Limb (tissue), 2 donors: ENCODE results near the gene SLC6A1.

Source experiments
- DNase-seq, 2 donors: peaks; one replicate each; pipeline ENCODE4 v3.0.0-alpha.2; 2016; ENCODE audit errors: extremely low spot score in 2 of 2

SLC6A1 gene

DNA sequence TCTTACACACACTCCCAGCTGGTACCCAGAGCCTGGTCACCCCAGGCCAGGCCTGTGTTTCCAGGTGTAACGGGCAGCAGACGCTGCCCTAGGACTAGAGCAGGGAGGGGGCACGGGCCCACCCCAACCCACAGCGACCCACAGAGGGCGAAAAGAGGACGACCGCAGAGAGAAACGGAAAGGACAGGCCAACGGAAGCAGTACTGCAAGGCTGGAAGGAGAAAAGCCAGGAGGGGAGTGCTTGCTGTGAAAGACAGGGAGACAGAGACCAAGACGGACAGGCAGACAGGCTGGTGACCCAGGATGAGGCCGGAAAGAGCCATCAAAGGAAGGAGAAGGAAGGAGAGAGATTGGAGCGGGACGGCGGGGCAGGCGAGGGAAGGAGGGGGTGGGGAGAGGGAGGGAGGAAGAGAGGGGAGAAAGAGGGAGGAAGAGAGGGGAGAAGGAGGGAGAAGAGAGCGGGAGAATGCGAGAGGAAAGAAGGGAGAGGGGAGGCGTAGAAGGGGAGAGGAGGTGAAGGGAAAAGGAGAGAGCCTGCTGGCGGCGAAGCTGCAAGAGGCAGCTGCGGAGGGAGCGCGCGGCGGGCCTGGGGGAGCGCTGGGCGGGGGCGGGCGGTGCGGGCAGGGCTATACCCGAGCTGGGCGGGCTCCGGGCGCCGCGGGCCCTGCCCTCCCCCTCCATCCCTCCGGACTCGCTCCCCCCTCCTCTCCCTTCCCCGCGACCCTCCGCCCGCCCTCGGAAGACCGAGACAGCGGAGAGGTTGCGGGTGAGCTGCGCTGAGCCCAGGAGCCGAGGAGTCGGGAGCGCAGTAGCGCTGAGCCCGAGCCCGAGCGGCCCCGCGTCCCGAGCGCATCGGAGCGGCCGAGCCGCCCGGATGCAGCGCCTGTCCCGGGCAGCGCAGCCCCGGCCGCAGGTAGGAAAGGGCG, at the start of gene SLC6A1:
SLC6A1 (plus strand) TSS at position 732 of the 926 bp plus-strand sequence. CDS start 24,464 bp downstream, outside the sequence.
- DNase-seq = peak; percentile 20 to 77

DNA sequence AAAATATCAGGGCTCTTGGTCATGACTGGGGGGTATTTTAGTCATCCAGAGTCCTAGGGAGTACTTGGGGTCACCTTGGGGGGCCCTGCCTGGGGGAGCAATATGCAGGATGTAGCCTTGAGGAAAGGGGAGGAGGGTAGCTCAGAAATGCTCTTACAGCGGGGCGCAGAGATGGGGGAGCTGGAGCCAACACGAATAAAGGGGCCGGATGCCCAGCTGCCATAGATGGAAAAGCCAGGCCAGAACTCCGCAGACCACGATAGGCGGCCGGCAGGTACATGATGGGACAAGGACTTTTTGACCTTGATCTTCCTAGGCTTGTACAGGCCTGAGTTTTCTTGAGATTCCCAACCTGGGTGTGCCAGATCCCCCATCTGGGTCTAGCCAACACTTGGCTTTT, 47.7 kb upstream of the SLC6A1 start:
- DNase-seq = no peak

DNA sequence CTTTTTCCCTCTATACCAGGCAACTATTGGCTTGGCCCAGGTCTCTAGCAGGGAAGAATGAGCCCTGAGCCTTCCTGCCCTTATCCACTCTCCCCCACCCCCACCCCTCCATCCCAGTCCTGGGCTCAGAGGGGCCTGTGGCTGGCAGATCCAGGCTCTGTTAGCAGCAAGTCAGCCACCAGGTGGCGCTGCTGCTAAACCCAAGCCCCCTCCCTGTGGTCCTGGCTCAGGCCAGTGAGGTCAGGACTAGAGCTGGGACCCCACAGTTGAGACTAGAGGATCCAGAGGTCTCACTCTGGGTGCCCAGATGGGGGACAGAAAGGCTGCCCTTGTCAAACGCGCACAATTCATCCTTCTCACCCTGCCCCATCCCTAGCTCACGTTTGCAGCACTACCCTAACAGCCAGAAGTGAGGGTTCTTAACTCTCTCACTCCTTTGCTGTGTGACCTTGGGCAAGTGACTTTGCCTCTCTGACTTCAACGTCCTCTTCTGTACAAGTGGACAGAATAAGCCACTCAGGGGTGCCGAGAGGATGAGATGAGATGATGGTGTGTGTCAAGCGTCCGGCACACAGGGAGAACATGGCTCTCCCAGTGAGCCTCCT, 46.8 kb upstream of the SLC6A1 start:
- peak; percentile 11 to 80 for DNase-seq

DNA sequence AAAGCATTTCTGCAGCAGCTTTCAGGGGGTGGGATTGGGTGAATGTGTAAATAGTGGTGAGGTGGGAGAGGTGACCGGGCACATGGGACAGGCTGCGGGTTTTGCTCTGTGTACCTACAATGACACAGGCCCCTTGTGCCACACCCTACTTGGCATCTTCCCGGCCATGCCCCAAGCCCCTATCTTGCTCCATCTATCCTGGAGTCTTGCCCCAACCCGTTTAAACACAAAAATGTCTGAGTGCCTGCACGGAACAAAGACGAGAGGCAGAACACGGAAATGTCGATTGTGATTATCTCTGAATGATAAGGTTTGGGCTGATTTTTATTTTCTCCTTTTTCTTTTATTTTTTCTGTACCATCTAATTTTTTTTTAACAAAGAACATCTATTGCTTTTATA, 46.0 kb upstream of the SLC6A1 start:
- no peak for DNase-seq

DNA sequence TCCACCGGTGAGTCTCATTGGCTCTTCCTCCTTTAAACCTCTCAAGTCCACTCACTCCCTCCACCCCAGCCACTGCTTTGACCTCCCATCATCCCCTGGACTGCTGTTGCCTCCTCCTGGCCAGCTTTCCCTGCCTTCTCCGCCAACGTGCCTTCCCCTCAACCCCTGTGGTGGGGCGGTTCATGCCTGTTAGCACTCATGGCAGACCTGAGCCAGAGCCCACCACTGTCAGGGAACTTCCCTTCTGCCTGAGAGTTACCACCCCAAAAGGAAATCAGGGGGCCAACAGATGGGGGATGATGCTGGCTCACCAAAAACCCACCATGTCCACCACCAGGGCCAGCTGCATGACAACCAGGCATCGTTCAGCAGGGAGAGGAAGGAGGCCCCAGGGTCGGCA, 44.2 kb upstream of the SLC6A1 start:
- no peak for DNase-seq

DNA sequence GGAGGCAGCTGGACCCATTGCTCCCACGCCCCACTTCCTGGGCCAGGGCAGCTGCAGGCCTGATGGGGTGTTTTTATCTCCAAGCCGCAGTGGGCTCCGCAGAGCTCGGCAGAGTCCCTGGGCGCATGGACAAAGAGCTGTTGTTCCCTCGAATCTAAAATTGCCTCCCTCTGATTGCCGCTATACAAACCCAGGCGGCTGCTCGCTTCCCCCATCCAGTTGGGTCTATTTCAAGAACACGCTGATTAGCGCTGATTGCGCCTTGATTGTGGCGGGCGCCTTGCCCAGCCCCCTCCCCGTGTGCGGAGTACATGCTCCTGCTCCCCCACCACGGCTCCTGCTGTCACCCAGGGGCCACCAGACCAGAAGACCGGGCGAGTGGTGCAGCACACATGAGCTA, 43.4 kb upstream of the SLC6A1 start:
- DNase-seq = no peak

DNA sequence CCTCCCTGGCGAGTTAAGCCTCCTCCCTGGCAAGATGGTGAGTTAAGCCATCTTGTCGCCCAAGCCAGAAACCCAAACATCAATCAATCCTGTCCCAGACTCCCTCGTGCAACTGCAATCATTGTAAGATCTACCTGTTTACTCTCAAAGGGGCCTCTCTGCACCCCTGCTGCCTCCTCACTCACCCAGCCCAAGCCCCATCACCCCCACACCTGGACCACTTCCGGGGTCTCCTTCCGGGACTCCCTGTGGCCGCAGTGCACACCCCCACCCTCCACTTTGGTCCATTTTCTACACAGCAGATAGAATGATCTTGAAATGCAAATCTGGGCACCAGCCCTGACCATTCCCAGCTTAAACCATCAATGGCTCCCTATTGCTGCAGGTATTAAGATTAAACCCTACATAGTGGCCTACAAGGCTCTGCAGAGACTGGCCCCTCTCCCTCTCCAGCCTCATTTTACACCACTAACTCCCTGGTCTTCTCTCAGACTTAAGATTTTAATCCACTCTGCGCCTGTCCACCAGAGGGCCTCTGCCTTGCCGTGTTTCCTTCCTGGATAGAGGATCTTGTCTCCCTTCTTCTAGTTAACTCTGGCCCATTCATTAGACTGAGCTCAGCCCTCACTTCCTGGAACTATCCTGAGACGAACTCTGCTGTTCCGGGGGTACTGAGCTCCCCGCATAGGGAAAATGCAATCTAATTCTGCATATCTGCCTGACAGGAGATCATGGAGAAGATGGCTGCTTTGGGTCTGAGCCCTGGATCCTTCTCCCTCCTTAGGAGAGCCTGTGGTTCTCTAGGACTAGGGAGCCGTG, 41.9 kb upstream of the SLC6A1 start:
- DNase-seq = peak; percentile 32 to 62

DNA sequence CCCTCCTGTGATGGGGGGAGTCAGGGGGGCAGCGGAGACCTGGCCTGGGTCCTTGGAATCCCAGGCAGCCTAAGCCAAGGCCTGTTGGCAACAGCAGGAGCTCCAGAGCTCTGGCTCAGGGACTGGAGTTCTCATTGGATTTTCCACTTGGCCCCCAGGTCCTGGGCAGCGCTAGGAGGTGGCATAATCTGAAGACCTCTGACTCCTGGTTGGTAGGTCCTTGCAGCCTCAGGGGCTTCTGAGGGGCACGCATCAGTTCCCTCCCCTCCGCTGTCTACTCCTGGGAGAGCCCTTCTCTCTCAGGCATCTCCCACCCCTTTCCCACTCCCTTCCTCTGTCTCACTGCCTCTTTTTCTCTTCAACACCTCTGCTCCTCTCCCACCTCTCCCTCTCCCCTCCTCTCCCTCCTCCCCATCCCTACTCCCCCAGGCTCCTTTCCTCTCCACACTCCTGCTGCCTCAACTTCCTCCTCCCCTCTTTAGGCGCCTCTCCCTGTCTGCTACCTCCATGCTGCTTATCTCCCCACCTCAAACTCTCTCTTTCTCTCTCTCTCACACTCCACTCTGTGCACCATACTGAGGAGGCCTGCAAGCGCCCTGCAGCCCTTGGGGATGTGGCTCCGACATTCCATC, 41.1 kb upstream of the SLC6A1 start:
- no peak for DNase-seq

DNA sequence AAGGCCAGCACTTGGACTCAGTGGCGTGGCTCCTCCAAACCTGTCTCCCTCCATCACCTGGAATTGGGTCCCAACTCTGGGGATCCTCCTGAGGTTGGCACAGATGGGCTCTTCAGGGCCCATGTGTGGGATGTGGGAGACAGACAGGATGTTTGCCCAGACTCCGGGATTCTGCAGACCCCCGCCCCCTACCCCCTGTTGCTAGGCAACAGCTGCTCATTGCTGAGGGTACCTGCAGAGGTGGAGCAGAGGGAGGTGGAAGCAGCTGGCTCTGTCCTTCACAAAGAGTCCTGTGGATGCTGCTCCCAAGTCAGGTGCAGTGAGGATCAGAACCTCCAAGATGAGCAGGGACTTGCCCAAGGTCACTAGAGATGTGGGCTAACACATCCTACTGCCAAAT, 40.0 kb upstream of the SLC6A1 start:
- DNase-seq = no peak

DNA sequence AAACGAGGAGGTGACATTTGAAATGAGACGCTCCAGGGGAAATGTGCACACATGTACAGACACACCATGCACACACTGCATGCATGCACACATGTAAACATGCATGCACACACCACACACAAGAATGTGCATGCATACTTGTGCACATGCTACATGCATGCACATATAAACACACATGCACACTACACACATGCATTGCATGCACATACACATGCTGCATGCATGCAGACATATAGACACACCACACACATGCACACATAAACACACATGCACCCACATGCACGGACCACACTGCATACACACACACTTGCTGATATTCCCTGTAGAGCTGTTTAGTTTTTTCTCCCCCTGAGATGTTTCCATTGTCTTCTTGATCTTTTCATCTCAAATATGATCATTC, 37.8 kb upstream of the SLC6A1 start:
- no peak for DNase-seq

DNA sequence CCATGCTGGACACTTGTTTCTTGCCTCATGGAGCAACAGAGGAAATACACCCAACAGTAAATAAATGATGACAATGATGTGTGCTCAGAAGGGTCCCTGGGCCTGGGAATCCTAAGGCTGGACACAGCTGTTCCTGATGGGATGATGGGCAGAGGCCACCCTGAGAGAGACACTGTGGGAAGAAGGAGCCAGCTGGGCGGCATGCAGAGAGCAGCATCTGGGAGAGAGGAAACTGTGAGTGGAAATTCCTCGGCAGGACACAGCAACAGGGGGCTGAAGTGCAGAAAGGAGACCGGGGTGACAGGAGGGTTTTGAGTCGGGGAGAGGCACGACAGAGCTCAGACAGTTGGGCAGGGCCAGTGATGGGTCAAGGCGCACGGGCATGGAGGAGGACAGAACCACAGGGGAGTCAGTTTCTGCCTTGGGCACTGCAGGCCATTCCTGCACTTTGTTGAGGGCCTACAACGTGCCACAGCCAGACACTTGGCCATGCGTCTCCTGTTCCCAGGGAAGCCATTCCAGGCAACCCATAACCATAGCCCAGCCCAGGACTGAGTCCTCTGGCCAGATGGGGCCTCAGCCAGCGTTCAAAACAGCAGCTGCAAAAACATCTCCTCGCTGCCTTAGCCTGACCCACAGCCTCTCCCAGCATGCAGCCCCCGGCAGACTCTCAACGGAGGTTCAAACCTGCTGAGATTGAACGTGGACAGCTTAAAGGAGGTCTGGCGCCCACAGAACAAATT, 36.7 kb upstream of the SLC6A1 start:
- no peak for DNase-seq

DNA sequence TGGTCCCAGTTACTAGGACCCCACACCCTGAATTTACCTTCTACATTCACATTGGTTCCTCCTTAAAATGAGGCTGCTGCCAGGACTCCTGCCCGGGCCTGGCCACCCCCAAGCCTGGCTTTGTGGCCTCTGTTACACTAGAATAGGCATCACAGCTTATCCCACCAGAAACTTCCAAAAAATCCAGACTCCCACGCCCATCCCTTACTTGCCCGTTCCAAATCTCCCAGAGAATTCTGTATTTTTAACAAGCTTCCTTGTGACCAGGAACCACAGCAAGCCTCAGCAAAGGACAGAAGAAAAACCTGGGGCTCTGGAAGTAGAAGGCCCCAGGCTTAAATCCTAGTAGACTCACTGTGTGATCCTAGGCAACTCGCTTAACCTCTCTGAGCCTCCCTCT, 36.0 kb upstream of the SLC6A1 start:
- DNase-seq = no peak

DNA sequence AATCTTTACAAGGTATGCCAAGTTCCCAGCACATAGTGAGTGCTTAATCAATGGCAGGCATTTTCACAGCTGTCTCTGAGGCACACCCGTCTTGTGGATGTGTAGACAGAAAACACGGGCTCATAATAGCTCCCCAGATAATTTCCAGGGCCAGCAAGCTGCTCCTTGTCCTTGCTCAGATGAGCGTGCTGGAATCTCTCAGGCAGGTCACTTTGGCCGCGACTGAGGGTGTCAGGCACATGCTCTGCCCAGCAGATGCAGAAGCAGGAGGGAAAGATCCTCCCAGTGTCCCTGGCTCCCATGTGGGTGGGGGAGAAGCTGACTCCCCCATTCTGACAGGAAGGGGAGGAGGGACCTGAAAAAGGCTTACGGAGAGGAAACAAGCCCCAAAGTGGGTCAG, 35.6 kb upstream of the SLC6A1 start:
- DNase-seq = no peak

DNA sequence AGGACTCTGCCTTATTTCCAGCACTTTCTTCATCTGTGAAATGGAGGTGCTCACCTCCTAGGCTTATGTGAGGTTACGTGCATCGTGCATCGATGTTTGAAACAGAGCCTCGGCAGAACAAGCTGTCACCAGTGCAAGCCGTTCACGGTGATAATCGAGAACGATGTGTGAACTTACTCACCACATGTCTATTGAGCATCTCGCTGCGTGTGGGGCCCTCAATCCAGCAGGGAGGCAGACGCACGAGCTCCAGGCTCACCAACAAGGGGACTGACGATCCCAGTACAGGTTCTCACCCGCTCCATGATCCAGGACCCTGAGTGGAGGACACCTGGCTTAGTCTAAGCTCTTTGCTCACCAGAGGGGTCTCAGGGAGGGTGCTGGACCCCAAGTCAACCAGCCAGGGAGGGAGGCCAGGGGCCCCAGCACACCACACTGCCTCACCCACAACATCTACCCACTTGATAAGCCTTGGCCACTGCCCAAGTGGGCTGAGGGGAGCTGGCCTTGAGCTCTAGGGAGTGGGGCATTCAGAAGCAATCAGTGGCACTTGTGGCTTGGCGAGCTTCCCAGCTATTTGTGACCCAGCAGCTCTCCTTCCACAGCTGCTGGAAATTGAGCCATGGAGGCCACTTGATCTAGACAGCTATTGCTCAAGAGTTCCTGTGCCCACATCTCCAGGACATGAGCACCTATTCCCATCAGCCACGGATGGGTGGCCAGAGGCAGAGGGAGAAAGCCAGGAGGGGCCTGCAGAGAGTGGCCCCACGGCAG, 34.4 kb upstream of the SLC6A1 start:
- DNase-seq = no peak

DNA sequence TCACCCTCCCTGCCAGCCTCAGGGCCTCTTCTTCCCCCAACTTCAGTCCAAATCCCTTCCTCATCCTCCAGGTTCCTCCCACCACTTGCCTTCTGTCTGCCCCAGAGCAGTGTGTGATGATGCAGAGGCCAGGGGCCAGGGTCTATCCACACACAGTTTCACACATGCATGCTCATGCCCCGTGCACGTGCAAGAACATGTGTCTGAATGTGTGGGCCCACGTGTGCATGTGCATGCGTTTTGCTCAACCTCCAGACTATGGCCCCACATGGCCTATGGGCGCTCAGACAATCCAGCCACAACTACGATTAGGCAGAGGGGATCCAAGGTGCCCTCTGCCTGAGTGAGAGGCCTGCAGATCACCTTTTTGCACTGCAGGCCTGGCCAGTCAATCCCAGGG, 32.3 kb upstream of the SLC6A1 start:
- no peak for DNase-seq

DNA sequence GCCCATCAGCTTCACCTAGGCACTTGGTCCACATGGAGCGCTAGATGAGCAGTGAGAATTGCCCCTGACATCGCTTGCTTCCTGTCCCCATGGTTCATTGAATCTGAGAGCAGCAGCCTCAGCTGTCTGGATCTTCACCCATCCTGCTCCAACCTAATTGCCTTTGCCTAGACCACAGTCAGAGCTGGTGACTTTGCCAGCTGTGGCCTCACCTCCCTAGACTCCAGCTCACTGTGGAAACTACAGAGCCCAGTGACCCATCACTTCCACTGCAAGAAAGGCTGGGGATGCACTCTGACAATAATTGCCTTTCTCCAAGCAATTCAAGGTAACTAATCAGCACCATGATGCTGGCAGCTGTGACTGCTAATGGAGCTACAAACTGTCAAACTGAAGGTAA, 30.6 kb upstream of the SLC6A1 start:
- DNase-seq = no peak

DNA sequence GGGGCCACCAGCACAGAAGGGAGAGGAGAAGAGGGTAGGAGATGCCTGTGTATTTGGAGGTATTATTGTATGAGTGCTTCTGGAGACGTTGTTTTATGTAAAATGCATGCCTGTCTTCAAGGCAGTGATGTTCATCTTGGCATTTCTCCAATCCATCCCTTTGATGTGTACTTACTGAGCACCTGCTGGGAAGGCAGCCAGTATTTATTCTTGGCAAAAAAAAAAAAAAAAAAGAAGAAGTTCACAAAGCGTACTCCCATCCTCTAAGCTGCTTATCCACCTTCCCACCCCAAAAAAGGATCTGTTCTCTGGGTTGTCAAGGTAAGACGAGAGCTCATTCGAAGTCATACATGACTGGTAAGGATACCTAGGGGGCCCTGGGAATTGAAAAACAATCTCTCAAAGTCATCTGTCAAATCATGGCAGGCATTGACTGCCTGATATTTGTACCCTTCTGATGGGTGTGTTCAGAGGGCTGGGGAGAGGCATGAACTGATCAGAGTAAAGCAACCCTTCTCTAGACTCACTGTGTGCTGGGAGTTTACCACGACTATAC, 30.0 kb upstream of the SLC6A1 start:
- DNase-seq = no peak

DNA sequence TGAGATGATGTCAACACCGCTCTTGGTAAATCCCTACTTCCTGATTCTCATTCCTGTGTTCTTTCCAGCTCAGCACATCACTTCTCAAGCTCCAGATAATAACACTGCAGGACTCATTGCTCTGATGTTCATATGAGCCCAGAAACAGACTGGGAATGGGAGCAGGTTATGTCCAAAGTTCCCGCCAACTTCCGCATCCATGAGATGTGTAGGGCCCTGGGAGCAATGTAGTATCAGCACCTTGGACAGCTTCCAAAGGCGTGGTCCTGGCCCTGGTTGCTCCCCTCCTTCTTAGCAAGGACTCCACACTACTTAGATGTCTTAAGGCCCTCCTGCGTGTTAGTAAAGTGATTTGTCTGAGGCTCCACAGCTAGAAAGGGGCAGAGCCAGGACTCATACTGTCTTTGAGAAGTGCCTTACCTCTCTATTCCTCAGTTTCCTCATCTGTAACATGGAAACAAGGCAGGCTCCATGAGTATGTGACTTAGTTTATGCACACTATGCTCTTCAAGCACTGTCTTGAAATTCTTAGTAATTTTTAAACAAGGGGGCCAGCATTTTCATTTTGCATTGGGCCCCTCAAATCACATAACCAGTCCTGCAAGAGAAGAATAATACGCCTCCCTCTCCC, 27.9 kb upstream of the SLC6A1 start:
- peak in 1 of 2 donors; percentile 54 for DNase-seq

DNA sequence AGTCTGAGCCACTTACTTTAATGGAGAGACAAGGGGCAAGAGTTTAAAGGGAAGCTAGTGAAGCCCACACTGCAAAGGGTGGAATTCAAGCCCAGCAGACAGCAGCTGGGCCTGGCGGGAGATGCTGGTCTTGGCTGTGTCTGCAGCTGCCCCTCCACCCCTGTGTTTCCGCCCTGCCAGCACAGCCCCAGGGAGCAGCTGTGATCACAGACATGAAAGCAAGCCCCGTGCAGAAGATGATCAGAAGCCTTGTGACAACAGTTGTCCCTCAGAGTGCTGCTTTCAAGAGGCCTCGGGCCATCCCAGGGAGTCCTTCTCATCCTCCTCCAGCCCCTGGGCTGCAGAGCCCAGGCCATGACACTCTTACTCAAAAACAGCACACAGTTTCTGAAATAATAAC, 24.1 kb upstream of the SLC6A1 start:
- DNase-seq = peak; percentile 40 to 60
